ENCODE measurements around the gene PSMD14.

PSMD14 gene

GRCh38 chr2:161386228-161386824 is 78.1 kb downstream of the PSMD14 start:
- DNase-seq: no peak

- no peak for DNase-seq
Measured at GRCh38 chr2:161388146-161388779, 80.0 kb downstream of the PSMD14 start.

GRCh38 chr2:161391737-161392506 is 83.7 kb downstream of the PSMD14 start:
- DNase-seq: no peak

GRCh38 chr2:161400076-161400475 is 91.9 kb downstream of the PSMD14 start:
- no peak for DNase-seq

GRCh38 chr2:161402297-161402696 is 94.1 kb downstream of the PSMD14 start:
- DNase-seq: no peak

- no peak for DNase-seq
Measured at GRCh38 chr2:161406316-161406715, 98.1 kb downstream of the PSMD14 start.

- DNase-seq: no peak
Measured at GRCh38 chr2:161407597-161407996, 99.4 kb downstream of the PSMD14 start.

GRCh38 chr2:161409308-161409907 is 101.2 kb downstream of the PSMD14 start:
- no peak for DNase-seq

GRCh38 chr2:161412346-161412745 is 104.1 kb downstream of the PSMD14 start:
- DNase-seq: no peak

- DNase-seq: no peak
Measured at GRCh38 chr2:161414042-161415033, 106.1 kb downstream of the PSMD14 start.

- no peak for DNase-seq
Measured at GRCh38 chr2:161415034-161415986, 107.1 kb downstream of the PSMD14 start.

- DNase-seq: no peak
Measured at GRCh38 chr2:161415987-161416707, 107.9 kb downstream of the PSMD14 start, which contains the start of gene TBR1. Gene TBR1 (plus strand): TSS chr2:161416297. CDS start chr2:161416411, 114 bp downstream.

GRCh38 chr2:161416708-161417437 is 108.6 kb downstream of the PSMD14 start:
- no peak for DNase-seq

GRCh38 chr2:161417438-161418274 is 109.4 kb downstream of the PSMD14 start:
- no peak for DNase-seq

- DNase-seq: no peak
Measured at GRCh38 chr2:161418275-161418714, 110.1 kb downstream of the PSMD14 start.

GRCh38 chr2:161418715-161419637 is 110.8 kb downstream of the PSMD14 start:
- DNase-seq: no peak

GRCh38 chr2:161419638-161420190 is 111.5 kb downstream of the PSMD14 start:
- no peak for DNase-seq

Data from activated CD4-positive, CD25-positive, alpha-beta regulatory T cell (primary cell).